HCT116 (cell line): ENCODE results near the gene RPRM.

Source experiments
- CBX3 ChIP-seq: IDR thresholded peaks from 2 replicates; pipeline ENCODE4 v1.6.1; 2012; ENCODE audit warnings: low read depth
- CEBPB ChIP-seq: IDR thresholded peaks from 2 replicates; pipeline ENCODE4 v1.6.1; 2012; ENCODE audit warnings: low read depth
- CTCF ChIP-seq, 3 experiments: fragments of 200-600 bp in 1 of 3; sonication (generic) in 1 of 3; IDR thresholded peaks in 2 of 3; conservative IDR thresholded peaks in 1 of 3; 2 replicates each; pipeline ENCODE4 v1.5.1; 2012 to 2017; ENCODE audit warnings: low read depth in 2 of 3, low read length in 2 of 3, antibody characterized with exemption in 1 of 3, borderline replicate concordance in 1 of 3, control low read depth in 1 of 3, mild to moderate bottlenecking in 1 of 3, mixed read lengths in 1 of 3, mixed run types in 1 of 3, moderate library complexity in 1 of 3; ENCODE audit not compliant: insufficient read depth in 1 of 3
- EZH2 ChIP-seq: fragments of 200-600 bp; sonication (generic); IDR thresholded peaks from 2 replicates; pipeline ENCODE4 v1.6.1; 2017; ENCODE audit warnings: antibody characterized with exemption, mixed run types
- EZH2phosphoT487 ChIP-seq: fragments of 200-600 bp; IDR thresholded peaks from 2 replicates; pipeline ENCODE4 v1.6.1; 2018; ENCODE audit warnings: antibody characterized with exemption, borderline replicate concordance
- JUND ChIP-seq: IDR thresholded peaks from 2 replicates; pipeline ENCODE4 v1.6.1; 2012
- MAX ChIP-seq: IDR thresholded peaks from 2 replicates; pipeline ENCODE4 v1.6.1; 2012
- POLR2A ChIP-seq: IDR thresholded peaks from 2 replicates; pipeline ENCODE4 v1.7.0; 2011; ENCODE audit warnings: borderline replicate concordance; ENCODE audit not compliant: insufficient read depth, insufficient read length; ENCODE audit errors: extremely low read depth
- POLR2AphosphoS5 ChIP-seq: IDR thresholded peaks from 2 replicates; pipeline ENCODE4 v1.6.1; 2011; ENCODE audit warnings: mild to moderate bottlenecking, low read depth, low read length, moderate library complexity
- RAD21 ChIP-seq: IDR thresholded peaks from 2 replicates; pipeline ENCODE4 v1.6.1; 2012; ENCODE audit warnings: low read depth, mild to moderate bottlenecking
- REST ChIP-seq: IDR thresholded peaks from 2 replicates; pipeline ENCODE4 v1.6.1; 2012; ENCODE audit warnings: low read depth
- SIN3A ChIP-seq: IDR thresholded peaks from 2 replicates; pipeline ENCODE4 v1.6.1; 2012; ENCODE audit warnings: low read depth
- TCF7L2 ChIP-seq: IDR thresholded peaks from 2 replicates; pipeline ENCODE4 v1.7.0; 2011; ENCODE audit warnings: borderline replicate concordance, inconsistent platforms; ENCODE audit not compliant: insufficient read depth, insufficient read length; ENCODE audit errors: extremely low read depth
- ZFX ChIP-seq: fragments of 450-650 bp; IDR thresholded peaks from 2 replicates; pipeline ENCODE4 v1.6.1; 2017

GRCh38 chr2:153487448-153487847 lies 8.9 kb upstream of the RPRM start:
- no peak for TF ChIP-seq CTCF (IDR thresholded peaks at IDR 0.05 in 2 of 3, conservative IDR thresholded peaks at IDR 0.05 in 1 of 3; ENCODE audit: borderline replicate concordance in 1 of 3, insufficient read depth in 1 of 3, low read depth in 2 of 3, low read length in 2 of 3)
- TF ChIP-seq ZFX, result no peak
- TF ChIP-seq RAD21, result no peak
- no peak for TF ChIP-seq POLR2A
- no peak for TF ChIP-seq EZH2phosphoT487
- no peak for TF ChIP-seq EZH2
- no peak for TF ChIP-seq REST
- TF ChIP-seq POLR2AphosphoS5, result no peak
- TF ChIP-seq MAX, result no peak
- TF ChIP-seq CEBPB, result no peak
- no peak for TF ChIP-seq TCF7L2
- no peak for TF ChIP-seq CBX3
- no peak for TF ChIP-seq JUND
- no peak for TF ChIP-seq SIN3A
